ENCODE measurements around the gene POFUT2.
"Not testable (repeated sequence)": the region's sequence is repeated elsewhere in the genome, so short reads cannot be mapped to it uniquely, and the experiment has no call there.

Gene POFUT2

DNA sequence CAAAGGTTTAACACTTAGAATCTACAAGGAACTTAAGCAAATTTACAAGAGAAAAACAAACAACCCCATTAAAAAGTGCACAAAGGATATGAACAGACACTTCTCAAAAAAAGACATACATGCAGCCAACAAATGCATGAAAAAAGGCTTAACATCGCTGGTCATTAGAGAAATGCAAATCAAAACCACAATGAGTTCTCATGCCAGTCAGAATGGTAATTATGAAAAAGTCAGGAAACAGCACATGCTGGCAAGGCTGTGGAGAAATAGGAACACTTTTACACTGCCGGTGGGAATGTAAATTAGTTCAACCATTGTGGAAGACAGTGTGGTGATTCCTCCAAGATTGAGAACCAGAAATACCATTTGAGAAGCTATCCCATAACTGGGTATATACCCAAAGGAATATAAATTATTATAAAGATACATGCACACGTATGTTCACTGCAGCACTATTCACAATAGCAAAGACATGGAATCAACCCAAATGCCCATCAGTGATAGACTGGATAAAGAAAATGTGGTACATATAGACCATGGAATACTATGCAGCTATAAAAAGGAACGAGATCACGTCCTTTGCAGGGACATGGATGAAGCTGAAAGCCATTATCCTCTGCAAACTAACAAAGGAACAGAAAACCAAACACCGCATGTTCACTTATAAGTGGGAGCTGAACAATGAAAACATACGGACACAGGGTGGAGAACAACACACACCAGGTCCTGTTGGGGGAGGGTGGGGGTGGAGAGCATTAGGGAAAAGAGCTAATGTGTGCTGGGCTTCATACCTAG, 28.2 kb upstream of the POFUT2 start:
- in situ Hi-C loops (cut with HindIII; ENCODE audit: low sequenced_read_pairs): not testable (repeated sequence)

GRCh38 chr21:45313682-45314081, 26.0 kb upstream of the POFUT2 start:
- in situ Hi-C loops (cut with HindIII; ENCODE audit: low sequenced_read_pairs): no loop called here

DNA sequence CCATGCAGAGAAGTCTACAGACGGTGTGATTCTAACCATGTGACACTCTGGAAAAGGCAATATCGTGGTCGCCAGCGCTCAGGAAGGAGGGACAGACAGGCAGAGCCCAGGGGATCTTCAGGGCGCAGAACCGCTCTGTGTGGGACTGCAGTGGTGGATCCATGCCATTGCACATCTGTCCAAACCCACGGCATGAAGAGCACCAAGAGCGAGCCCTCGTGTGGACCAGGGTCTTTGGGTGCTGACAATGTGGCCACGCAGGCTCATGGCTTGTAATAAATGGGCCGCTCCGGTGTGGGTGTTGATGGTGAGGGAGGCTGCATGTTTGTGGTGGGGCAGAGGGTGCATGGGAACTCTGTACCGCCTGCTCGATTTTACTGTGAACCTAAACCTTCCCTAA, 25.3 kb upstream of the POFUT2 start:
- in situ Hi-C loops (cut with HindIII; ENCODE audit: low sequenced_read_pairs): no loop called here

DNA sequence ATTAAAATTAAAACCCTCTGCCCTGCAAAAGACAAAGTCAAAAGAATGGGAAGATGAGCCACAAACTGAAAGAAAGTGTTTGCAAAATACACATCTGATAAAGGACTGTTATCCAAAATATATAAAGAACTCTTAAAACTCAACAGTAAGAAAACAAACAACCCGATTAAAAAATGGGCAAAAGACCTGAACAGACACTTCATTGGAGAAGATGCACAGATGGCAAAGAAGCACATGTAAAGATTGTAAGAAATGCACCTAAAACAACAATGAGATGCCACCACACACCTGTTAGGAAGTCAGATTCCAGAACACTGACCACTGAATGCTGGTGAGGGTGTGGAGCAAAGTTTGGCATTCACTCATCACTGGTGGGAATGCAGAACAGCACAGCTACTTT, 24.6 kb upstream of the POFUT2 start:
- in situ Hi-C loops (cut with HindIII; ENCODE audit: low sequenced_read_pairs): no loop called here

- in situ Hi-C loops (cut with HindIII; ENCODE audit: low sequenced_read_pairs): no loop called here
These were observed 22.8 kb upstream of the POFUT2 start for GRCh38 chr21:45310459-45310858.

- in situ Hi-C loops (cut with HindIII; ENCODE audit: low sequenced_read_pairs): no loop called here
These were observed 22.3 kb upstream of the POFUT2 start for GRCh38 chr21:45309987-45310381.

- in situ Hi-C loops (cut with HindIII; ENCODE audit: low sequenced_read_pairs): no loop called here
These were observed 21.6 kb upstream of the POFUT2 start for GRCh38 chr21:45309069-45309986.

- in situ Hi-C loops (cut with HindIII; ENCODE audit: low sequenced_read_pairs): no loop called here
These were observed 20.7 kb upstream of the POFUT2 start for GRCh38 chr21:45308194-45309068.

DNA sequence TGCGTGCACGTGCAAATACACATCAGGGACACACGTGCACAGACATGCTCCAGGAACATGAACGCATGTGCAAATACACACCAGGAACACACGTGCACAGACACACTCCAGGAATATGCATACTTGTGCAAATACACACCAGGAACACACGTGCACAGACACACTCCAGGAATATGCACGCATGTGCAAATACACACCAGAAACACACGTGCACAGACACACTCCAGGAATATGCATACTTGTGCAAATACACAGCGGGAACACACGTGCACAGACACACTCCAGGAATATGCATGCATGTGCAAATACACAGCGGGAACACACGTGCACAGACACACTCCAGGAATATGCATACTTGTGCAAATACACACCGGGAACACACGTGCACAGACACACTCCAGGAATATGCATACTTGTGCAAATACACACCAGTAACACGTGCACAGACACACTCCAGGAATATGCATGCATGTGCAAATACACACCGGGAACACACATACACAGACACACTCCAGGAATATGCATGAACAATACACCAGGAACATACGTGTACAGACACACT, 20.0 kb upstream of the POFUT2 start:
- in situ Hi-C loops (cut with HindIII; ENCODE audit: low sequenced_read_pairs): not testable (repeated sequence)

DNA sequence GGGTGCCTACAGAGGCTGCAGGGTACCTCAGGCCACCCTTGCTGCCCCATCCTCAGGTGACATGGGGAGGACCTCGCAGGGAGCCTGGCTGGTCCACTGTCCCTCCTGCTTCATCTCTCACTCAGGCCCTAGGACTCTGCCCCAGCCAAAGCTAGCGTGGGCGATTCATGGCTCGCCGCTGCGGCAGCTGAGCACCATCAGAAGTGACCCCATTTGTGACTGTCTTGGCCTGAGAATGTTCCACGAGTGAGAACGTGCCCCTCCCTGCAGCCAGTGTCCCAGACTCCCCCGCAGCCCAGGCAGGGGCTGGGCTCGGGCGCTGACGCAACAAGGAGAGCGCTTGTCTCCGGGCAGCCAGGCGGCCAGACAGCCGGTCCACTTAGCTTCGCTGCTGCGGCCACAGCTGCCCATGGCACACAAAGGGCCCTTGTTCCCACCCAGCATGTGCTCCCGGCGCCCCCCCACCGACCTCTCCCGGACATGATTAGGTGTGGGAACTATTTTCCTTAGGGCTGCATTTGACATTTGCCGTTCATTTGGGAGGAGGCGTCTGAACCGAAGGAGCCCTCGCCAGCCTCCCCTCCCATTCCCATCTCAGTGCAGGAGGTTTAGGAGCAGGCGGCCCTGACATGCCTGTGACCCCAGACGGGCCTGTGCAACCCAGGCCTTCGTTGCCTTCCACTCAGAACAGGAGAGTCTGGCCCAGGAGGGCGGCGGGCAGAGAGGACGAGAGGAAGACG, 19.3 kb upstream of the POFUT2 start:
- in situ Hi-C loops (cut with HindIII; ENCODE audit: low sequenced_read_pairs): no loop called here

- in situ Hi-C loops (cut with HindIII; ENCODE audit: low sequenced_read_pairs): no loop called here
These were observed 18.7 kb upstream of the POFUT2 start for GRCh38 chr21:45306453-45306831.

DNA sequence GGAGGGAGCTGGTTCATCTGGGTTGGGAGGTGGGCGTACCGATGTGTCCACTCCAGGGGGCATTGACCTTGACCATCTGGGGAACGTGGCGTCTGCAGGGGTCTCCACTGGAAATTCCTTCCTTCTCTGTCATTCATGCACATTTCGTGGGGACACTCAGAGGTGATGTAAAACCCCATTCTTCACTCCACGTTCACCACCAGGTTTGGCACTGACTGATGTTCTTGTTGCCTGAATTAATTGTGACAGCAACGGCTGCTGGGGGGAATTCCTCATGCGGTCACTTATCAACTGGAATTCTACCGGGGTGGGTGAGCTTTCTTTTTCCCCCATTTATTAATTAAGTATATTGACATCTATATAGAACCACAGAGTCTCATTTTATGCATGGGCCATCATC, 18.1 kb upstream of the POFUT2 start:
- in situ Hi-C loops (cut with HindIII; ENCODE audit: low sequenced_read_pairs): no loop called here

DNA sequence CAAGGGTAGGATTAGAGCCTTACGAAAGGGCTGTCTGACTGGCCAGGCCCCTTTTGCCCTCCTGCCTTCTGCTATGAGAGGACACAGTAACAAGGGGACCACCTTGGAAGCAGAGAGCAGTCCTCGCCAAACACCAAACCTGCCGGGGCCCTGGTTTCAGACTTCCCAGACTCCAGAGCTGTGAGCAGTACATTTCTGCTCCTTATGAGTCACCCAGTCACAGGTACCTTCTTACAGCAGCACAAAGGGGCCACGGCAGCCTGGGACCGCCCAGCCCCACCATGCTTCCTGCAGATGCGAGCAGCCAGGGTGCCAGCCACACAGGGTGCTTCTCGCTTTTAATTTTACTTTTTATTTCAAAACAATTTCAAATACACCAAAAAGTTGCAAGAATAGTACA, 17.2 kb upstream of the POFUT2 start:
- in situ Hi-C loops (cut with HindIII; ENCODE audit: low sequenced_read_pairs): no loop called here

DNA sequence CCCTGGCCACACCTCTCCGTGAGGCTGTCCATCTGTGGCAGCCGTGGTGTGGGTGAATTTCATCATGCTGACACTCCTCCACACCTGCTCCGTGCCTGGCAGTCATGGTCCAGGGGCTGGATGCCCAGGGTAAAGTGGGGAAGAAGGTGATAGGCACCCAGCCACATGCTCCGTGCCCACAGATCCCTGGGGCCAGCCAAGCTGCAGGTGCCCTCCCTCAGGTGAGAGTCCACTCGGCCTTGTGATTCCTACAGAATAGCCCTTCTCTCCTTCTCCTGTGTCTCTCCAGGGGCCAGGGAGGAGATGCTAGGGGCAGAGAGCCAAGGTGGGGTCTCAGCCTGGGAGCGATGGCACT, 16.8 kb upstream of the POFUT2 start:
- in situ Hi-C loops (cut with HindIII; ENCODE audit: low sequenced_read_pairs): no loop called here

GRCh38 chr21:45303751-45304475, 16.2 kb upstream of the POFUT2 start:
- in situ Hi-C loops (cut with HindIII; ENCODE audit: low sequenced_read_pairs): no loop called here

DNA sequence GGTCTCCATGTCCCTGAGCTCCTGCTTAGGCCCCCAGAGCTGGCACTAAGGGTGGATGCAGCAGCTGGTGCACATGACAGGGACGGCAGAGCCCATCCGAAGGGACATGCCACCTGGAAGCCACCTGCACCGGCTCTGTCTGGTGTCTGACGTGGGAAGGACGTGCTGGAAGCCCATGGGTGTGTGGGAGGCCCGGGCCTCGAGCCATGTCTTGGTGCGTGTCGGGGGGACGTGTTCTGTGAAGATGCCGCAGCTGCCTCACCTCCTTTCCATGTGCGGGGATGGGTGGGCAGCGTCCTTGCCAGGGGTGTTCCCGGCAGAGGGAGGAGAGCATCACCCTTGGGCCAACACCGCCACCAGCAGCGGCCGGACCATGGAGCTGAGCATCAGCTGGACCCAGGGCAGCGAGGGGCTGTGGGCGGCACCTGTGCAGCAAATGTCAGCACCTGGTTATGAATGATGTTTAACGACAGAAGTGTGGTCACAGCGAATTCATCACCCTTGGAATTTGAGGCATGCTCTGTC, 15.5 kb upstream of the POFUT2 start:
- in situ Hi-C loops (cut with HindIII; ENCODE audit: low sequenced_read_pairs): no loop called here

DNA sequence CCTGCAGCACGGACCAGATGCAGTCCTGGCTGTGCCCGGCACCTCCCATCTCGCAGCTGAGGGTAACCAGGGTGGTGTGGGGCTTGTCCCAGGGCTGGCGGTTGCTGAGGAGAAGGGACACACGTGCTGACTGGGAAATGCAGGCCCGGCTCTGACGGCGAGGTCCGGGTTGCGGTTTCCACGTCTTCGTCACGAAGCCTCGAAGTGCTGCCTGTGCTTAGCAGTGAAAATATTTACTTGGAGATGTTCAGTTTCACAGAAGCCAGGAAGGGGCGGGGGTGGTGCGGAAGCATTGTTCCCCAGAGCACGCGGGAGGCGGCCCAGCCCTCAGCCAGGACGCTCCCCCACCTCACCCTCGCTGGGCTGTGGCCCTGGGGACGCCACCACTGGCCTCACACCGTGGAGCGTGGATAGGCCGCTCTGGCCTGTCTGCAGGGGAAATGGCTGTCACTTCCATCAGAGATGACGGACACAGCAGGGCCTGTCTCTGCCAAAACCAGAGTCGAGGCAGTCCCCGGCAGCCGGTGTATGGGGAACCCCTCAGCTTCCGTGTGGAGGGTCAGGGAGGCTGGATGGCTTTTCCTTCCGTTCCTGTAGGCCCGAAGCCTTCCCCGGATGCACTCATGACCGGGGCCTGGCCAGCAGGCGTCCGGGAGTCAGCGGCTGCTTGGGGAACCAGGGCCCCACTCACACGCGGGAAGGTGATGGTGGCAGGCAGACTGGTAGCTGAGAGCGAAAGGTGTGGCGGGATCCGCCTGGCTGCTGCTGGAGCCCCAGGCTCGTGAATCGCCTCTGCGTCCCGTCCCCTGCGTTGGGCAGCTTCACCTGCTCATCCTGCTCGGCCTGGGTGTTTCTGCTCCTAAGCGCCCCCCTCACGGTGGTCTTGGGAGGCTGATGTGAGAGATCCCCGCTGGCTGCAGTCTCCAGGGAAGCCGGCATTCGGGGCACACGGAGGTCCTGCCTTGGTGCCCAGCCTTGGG, 14.7 kb upstream of the POFUT2 start:
- in situ Hi-C loops (cut with HindIII; ENCODE audit: low sequenced_read_pairs): no loop called here

GRCh38 chr21:45301521-45302081, 13.9 kb upstream of the POFUT2 start:
- in situ Hi-C loops (cut with HindIII; ENCODE audit: low sequenced_read_pairs): no loop called here
